HEK293 (cell line): ENCODE data around the gene GANAB.

Experiments
- BCL11B ChIP-seq: fragments of 450-650 bp; formaldehyde crosslinking; IDR thresholded peaks from 2 replicates; pipeline ENCODE4 v1.5.1; 2016; ENCODE audit warnings: low read depth, missing biosample characterization, missing genetic modification characterization
- FEZF1 ChIP-seq: fragments of 450-650 bp; formaldehyde crosslinking; IDR thresholded peaks from 2 replicates; pipeline ENCODE4 v1.5.1; 2016; ENCODE audit warnings: missing biosample characterization, missing genetic modification characterization
- GLI2 ChIP-seq: fragments of 450-650 bp; formaldehyde crosslinking; IDR thresholded peaks from 2 replicates; pipeline ENCODE4; 2017; ENCODE audit warnings: missing biosample characterization, missing genetic modification characterization, low read depth, borderline replicate concordance
- GLIS1 ChIP-seq: fragments of 450-650 bp; formaldehyde crosslinking; IDR thresholded peaks from 2 replicates; pipeline ENCODE4 v1.5.1; 2016; ENCODE audit warnings: missing biosample characterization, missing genetic modification characterization
- KLF9 ChIP-seq: fragments of 450-650 bp; formaldehyde crosslinking; IDR thresholded peaks from 2 replicates; pipeline ENCODE4 v1.5.1; 2016; ENCODE audit warnings: missing biosample characterization, missing genetic modification characterization, low read depth
- SCRT2 ChIP-seq: fragments of 450-650 bp; formaldehyde crosslinking; IDR thresholded peaks from 2 replicates; pipeline ENCODE4 v1.5.1; 2016; ENCODE audit warnings: missing biosample characterization, missing genetic modification characterization
- ZBTB7A ChIP-seq: fragments of 450-650 bp; formaldehyde crosslinking; IDR thresholded peaks from 2 replicates; pipeline ENCODE4 v1.5.1; 2016; ENCODE audit warnings: low read depth, missing biosample characterization, missing genetic modification characterization
- ZFP3 ChIP-seq: fragments of 450-650 bp; formaldehyde crosslinking; IDR thresholded peaks from 2 replicates; pipeline ENCODE4 v1.5.1; 2016; ENCODE audit warnings: low read depth, missing biosample characterization, missing genetic modification characterization
- ZFP41 ChIP-seq: fragments of 450-650 bp; formaldehyde crosslinking; IDR thresholded peaks from 2 replicates; pipeline ENCODE4 v1.5.1; 2016; ENCODE audit warnings: missing biosample characterization, missing genetic modification characterization, borderline replicate concordance
- ZFP69B ChIP-seq: fragments of 450-650 bp; formaldehyde crosslinking; IDR thresholded peaks from 2 replicates; pipeline ENCODE4 v1.5.1; 2016; ENCODE audit warnings: missing biosample characterization, missing genetic modification characterization
- ZNF174 ChIP-seq: fragments of 450-650 bp; formaldehyde crosslinking; IDR thresholded peaks from 2 replicates; pipeline ENCODE4 v1.5.0; 2017; ENCODE audit warnings: missing biosample characterization, mild to moderate bottlenecking, missing genetic modification characterization
- ZNF202 ChIP-seq: fragments of 450-650 bp; formaldehyde crosslinking; IDR thresholded peaks from 2 replicates; pipeline ENCODE4 v1.5.1; 2016; ENCODE audit warnings: missing biosample characterization, missing genetic modification characterization, borderline replicate concordance
- ZNF426 ChIP-seq: fragments of 450-650 bp; formaldehyde crosslinking; IDR thresholded peaks from 2 replicates; pipeline ENCODE4 v1.5.1; 2017; ENCODE audit warnings: missing biosample characterization, missing genetic modification characterization, mild to moderate bottlenecking, inconsistent platforms, moderate library complexity
- ZNF501 ChIP-seq: fragments of 450-650 bp; formaldehyde crosslinking; IDR thresholded peaks from 2 replicates; pipeline ENCODE4 v1.5.1; 2016; ENCODE audit warnings: missing biosample characterization, missing genetic modification characterization
- ZNF558 ChIP-seq: fragments of 450-650 bp; formaldehyde crosslinking; IDR thresholded peaks from 2 replicates; pipeline ENCODE4 v1.5.1; 2016; ENCODE audit warnings: missing biosample characterization, missing genetic modification characterization
- ZNF600 ChIP-seq: fragments of 450-650 bp; formaldehyde crosslinking; IDR thresholded peaks from 2 replicates; pipeline ENCODE4 v1.5.1; 2016; ENCODE audit warnings: missing biosample characterization, missing genetic modification characterization
- ZNF626 ChIP-seq: fragments of 450-650 bp; sonication (Bioruptor Pico); formaldehyde crosslinking; IDR thresholded peaks from 2 replicates; pipeline ENCODE4 v1.5.1; 2018; ENCODE audit warnings: missing biosample characterization, missing genetic modification characterization, inconsistent platforms
- ZNF670 ChIP-seq: fragments of 450-650 bp; formaldehyde crosslinking; IDR thresholded peaks from 2 replicates; pipeline ENCODE4 v1.5.1; 2016; ENCODE audit warnings: missing biosample characterization, missing genetic modification characterization, low read depth
- ZNF677 ChIP-seq: fragments of 450-650 bp; IDR thresholded peaks from 2 replicates; pipeline ENCODE4 v1.5.0; 2018; ENCODE audit warnings: missing biosample characterization, mild to moderate bottlenecking, missing genetic modification characterization, moderate library complexity
- ZNF843 ChIP-seq: fragments of 450-650 bp; formaldehyde crosslinking; IDR thresholded peaks from 2 replicates; pipeline ENCODE4 v1.5.1; 2016; ENCODE audit warnings: missing biosample characterization, missing genetic modification characterization
- TF ChIP-seq, protein P1 (sequence below): fragments of 450-650 bp; formaldehyde crosslinking; IDR thresholded peaks from 2 replicates; pipeline ENCODE4 v1.5.1; 2017; ENCODE audit warnings: missing biosample characterization, mild to moderate bottlenecking, missing genetic modification characterization, moderate library complexity
- TF ChIP-seq, protein P2 (sequence below): fragments of 450-650 bp; formaldehyde crosslinking; IDR thresholded peaks from 2 replicates; pipeline ENCODE4 v1.5.1; 2016; ENCODE audit warnings: missing biosample characterization, missing genetic modification characterization
- TF ChIP-seq, protein P3 (sequence below): fragments of 450-650 bp; IDR thresholded peaks from 2 replicates; pipeline ENCODE4 v1.5.1; 2018; ENCODE audit warnings: missing biosample characterization, mild to moderate bottlenecking, missing genetic modification characterization
- TF ChIP-seq, protein P4 (sequence below): fragments of 450-650 bp; formaldehyde crosslinking; IDR thresholded peaks from 2 replicates; pipeline ENCODE4 v1.5.1; 2016; ENCODE audit warnings: missing biosample characterization, missing genetic modification characterization
- TF ChIP-seq, protein P5 (sequence below): fragments of 450-650 bp; formaldehyde crosslinking; IDR thresholded peaks from 2 replicates; pipeline ENCODE4 v1.5.1; 2016; ENCODE audit warnings: missing biosample characterization, missing genetic modification characterization, low read depth
- TF ChIP-seq, protein P6 (sequence below): fragments of 450-650 bp; formaldehyde crosslinking; conservative IDR thresholded peaks from 2 replicates; pipeline ENCODE4 v1.5.1; 2016; ENCODE audit warnings: low read depth, missing biosample characterization, missing genetic modification characterization

GANAB gene

DNA sequence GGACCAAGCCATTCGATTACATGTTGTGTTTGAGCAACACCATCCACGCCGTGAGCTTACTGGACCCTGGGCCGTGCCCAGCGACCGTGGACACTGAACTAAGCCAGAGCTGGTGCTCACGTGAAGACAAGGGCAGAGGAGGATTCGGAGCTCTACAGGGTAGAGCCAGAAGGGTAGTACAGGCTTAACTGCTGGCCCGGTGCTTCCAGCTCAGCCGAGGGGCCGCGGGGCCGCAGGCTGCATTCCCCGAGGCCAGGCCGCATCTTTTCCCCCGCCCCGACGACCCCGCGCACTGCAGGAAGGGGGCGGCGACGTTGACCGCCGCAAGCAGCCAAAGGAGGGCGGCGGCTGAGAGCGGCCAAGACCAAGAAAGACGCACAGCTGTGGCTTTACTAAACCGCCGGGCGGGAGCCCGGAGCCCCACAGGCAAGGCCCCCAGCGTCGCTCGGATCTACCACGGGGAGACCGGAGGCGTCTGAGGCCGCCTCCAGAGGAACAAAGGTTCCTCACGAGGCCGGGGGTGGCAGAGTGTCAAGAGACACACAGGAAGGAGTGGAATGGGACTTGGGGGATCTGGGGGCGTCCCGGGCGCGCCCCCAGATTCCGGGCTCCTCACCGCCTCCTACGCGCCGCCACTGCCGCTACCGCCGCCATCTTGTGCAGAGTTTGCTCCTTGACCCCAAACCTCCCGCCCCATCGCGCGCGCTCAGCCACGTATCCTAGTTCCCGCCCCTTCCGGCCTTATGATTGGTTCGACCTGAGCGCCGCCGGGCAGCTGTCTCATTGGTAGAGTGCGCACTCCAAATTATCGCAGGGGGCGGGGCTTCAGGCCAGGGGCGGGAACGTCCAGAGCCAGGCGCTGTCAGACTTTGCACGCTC, at the start of gene GANAB (continued):
- TF ChIP-seq, protein P1, sequence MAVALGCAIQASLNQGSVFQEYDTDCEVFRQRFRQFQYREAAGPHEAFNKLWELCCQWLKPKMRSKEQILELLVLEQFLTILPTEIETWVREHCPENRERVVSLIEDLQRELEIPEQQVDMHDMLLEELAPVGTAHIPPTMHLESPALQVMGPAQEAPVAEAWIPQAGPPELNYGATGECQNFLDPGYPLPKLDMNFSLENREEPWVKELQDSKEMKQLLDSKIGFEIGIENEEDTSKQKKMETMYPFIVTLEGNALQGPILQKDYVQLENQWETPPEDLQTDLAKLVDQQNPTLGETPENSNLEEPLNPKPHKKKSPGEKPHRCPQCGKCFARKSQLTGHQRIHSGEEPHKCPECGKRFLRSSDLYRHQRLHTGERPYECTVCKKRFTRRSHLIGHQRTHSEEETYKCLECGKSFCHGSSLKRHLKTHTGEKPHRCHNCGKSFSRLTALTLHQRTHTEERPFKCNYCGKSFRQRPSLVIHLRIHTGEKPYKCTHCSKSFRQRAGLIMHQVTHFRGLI (tag by site-specific recombination): no peak
- TF ChIP-seq SCRT2 (tag by site-specific recombination): no peak
- TF ChIP-seq KLF9: peak; percentile 21; the same call in 1 of the 2 replicates
- no peak for TF ChIP-seq ZNF600 (tag by site-specific recombination)
- TF ChIP-seq, protein P2, sequence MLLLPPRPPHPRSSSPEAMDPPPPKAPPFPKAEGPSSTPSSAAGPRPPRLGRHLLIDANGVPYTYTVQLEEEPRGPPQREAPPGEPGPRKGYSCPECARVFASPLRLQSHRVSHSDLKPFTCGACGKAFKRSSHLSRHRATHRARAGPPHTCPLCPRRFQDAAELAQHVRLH (tag by site-specific recombination): no peak
- TF ChIP-seq, protein P3, sequence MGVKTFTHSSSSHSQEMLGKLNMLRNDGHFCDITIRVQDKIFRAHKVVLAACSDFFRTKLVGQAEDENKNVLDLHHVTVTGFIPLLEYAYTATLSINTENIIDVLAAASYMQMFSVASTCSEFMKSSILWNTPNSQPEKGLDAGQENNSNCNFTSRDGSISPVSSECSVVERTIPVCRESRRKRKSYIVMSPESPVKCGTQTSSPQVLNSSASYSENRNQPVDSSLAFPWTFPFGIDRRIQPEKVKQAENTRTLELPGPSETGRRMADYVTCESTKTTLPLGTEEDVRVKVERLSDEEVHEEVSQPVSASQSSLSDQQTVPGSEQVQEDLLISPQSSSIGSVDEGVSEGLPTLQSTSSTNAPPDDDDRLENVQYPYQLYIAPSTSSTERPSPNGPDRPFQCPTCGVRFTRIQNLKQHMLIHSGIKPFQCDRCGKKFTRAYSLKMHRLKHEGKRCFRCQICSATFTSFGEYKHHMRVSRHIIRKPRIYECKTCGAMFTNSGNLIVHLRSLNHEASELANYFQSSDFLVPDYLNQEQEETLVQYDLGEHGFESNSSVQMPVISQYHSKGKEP (tag by site-specific recombination): no peak
- TF ChIP-seq ZNF426: no peak
- TF ChIP-seq ZNF626: no peak
- no peak for TF ChIP-seq GLI2
- TF ChIP-seq BCL11B (tag by site-specific recombination): no peak
- no peak for TF ChIP-seq ZNF202 (tag by site-specific recombination)
- TF ChIP-seq, protein P4, sequence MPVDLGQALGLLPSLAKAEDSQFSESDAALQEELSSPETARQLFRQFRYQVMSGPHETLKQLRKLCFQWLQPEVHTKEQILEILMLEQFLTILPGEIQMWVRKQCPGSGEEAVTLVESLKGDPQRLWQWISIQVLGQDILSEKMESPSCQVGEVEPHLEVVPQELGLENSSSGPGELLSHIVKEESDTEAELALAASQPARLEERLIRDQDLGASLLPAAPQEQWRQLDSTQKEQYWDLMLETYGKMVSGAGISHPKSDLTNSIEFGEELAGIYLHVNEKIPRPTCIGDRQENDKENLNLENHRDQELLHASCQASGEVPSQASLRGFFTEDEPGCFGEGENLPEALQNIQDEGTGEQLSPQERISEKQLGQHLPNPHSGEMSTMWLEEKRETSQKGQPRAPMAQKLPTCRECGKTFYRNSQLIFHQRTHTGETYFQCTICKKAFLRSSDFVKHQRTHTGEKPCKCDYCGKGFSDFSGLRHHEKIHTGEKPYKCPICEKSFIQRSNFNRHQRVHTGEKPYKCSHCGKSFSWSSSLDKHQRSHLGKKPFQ (tag by site-specific recombination): no peak
- no peak for TF ChIP-seq ZNF174 (tag by site-specific recombination)
- no peak for TF ChIP-seq ZNF670 (tag by site-specific recombination)
- 0 out of 2 replicates have a peak, but pooled peaks have one; percentile 36 for TF ChIP-seq ZNF843
- TF ChIP-seq FEZF1 (tag by site-specific recombination): no peak
- no peak for TF ChIP-seq ZFP3 (tag by site-specific recombination)
- TF ChIP-seq ZBTB7A (tag by site-specific recombination): no peak
- TF ChIP-seq, protein P5, sequence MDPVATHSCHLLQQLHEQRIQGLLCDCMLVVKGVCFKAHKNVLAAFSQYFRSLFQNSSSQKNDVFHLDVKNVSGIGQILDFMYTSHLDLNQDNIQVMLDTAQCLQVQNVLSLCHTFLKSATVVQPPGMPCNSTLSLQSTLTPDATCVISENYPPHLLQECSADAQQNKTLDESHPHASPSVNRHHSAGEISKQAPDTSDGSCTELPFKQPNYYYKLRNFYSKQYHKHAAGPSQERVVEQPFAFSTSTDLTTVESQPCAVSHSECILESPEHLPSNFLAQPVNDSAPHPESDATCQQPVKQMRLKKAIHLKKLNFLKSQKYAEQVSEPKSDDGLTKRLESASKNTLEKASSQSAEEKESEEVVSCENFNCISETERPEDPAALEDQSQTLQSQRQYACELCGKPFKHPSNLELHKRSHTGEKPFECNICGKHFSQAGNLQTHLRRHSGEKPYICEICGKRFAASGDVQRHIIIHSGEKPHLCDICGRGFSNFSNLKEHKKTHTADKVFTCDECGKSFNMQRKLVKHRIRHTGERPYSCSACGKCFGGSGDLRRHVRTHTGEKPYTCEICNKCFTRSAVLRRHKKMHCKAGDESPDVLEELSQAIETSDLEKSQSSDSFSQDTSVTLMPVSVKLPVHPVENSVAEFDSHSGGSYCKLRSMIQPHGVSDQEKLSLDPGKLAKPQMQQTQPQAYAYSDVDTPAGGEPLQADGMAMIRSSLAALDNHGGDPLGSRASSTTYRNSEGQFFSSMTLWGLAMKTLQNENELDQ (tag by site-specific recombination): no peak
- TF ChIP-seq ZFP69B (tag by site-specific recombination): no peak
- TF ChIP-seq ZNF558: no peak
- TF ChIP-seq GLIS1: peak; percentile 59
- peak; percentile 65 for TF ChIP-seq ZNF501 (tag by site-specific recombination)
- TF ChIP-seq, protein P6, sequence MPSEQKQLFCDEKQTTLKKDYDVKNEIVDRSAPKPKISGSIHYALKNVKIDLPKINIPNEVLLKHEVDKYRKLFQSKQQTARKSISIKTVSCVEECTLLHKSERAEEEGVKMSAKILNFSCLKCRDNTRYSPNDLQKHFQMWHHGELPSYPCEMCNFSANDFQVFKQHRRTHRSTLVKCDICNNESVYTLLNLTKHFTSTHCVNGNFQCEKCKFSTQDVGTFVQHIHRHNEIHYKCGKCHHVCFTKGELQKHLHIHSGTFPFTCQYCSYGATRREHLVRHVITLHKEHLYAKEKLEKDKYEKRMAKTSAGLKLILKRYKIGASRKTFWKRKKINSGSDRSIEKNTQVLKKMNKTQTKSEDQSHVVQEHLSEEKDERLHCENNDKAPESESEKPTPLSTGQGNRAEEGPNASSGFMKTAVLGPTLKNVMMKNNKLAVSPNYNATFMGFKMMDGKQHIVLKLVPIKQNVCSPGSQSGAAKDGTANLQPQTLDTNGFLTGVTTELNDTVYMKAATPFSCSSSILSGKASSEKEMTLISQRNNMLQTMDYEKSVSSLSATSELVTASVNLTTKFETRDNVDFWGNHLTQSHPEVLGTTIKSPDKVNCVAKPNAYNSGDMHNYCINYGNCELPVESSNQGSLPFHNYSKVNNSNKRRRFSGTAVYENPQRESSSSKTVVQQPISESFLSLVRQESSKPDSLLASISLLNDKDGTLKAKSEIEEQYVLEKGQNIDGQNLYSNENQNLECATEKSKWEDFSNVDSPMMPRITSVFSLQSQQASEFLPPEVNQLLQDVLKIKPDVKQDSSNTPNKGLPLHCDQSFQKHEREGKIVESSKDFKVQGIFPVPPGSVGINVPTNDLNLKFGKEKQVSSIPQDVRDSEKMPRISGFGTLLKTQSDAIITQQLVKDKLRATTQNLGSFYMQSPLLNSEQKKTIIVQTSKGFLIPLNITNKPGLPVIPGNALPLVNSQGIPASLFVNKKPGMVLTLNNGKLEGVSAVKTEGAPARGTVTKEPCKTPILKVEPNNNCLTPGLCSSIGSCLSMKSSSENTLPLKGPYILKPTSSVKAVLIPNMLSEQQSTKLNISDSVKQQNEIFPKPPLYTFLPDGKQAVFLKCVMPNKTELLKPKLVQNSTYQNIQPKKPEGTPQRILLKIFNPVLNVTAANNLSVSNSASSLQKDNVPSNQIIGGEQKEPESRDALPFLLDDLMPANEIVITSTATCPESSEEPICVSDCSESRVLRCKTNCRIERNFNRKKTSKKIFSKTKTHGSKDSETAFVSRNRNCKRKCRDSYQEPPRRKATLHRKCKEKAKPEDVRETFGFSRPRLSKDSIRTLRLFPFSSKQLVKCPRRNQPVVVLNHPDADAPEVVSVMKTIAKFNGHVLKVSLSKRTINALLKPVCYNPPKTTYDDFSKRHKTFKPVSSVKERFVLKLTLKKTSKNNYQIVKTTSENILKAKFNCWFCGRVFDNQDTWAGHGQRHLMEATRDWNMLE (tag by site-specific recombination): no peak
- no peak for TF ChIP-seq ZFP41 (tag by site-specific recombination)
- no peak for TF ChIP-seq ZNF677 (tag by site-specific recombination)
